IPS-NIHi7 (cell line): ENCODE data around the gene PPM1H.
"Not testable (repeated sequence)": the region's sequence is repeated elsewhere in the genome, so short reads cannot be mapped to it uniquely, and the experiment has no call there.

Experiments
- DNase-seq: peaks from one replicate; pipeline ENCODE4 v3.0.0; 2012; ENCODE audit warnings: mixed read lengths; ENCODE audit errors: extremely low spot score

Gene PPM1H

GRCh38 chr12:62737615-62738014, 197.3 kb downstream of the PPM1H start:
- DNase-seq, result no peak

- DNase-seq, result no peak
These were observed 197.8 kb downstream of the PPM1H start for GRCh38 chr12:62737188-62737587.

- no peak for DNase-seq
These were observed 198.4 kb downstream of the PPM1H start for GRCh38 chr12:62736596-62736995.

GRCh38 chr12:62732861-62733427, 202.0 kb downstream of the PPM1H start:
- DNase-seq, result no peak

GRCh38 chr12:62731055-62731820, 203.7 kb downstream of the PPM1H start:
- DNase-seq, result no peak

GRCh38 chr12:62730649-62731048, 204.3 kb downstream of the PPM1H start:
- no peak for DNase-seq

- DNase-seq, result not testable (repeated sequence)
These were observed 205.1 kb downstream of the PPM1H start for GRCh38 chr12:62729579-62730544.

GRCh38 chr12:62728741-62729140, 206.2 kb downstream of the PPM1H start:
- no peak for DNase-seq

- no peak for DNase-seq
These were observed 208.4 kb downstream of the PPM1H start for GRCh38 chr12:62726471-62726980.

GRCh38 chr12:62725781-62726180, 209.2 kb downstream of the PPM1H start:
- no peak for DNase-seq

- peak; percentile 81 for DNase-seq
These were observed 210.0 kb downstream of the PPM1H start for GRCh38 chr12:62724947-62725451.

GRCh38 chr12:62724285-62724684, 210.7 kb downstream of the PPM1H start:
- DNase-seq, result no peak

GRCh38 chr12:62722971-62723680, 211.8 kb downstream of the PPM1H start:
- DNase-seq, result no peak

- no peak for DNase-seq
These were observed 214.2 kb downstream of the PPM1H start for GRCh38 chr12:62720661-62721330.

- no peak for DNase-seq
These were observed 214.9 kb downstream of the PPM1H start for GRCh38 chr12:62720025-62720424.

- no peak for DNase-seq
These were observed 216.1 kb downstream of the PPM1H start for GRCh38 chr12:62718762-62719426.

GRCh38 chr12:62717643-62718042, 217.3 kb downstream of the PPM1H start:
- DNase-seq, result no peak

GRCh38 chr12:62716866-62717525, 218.0 kb downstream of the PPM1H start:
- no peak for DNase-seq

GRCh38 chr12:62716037-62716436, 218.9 kb downstream of the PPM1H start:
- DNase-seq, result no peak
